Measurements from ENCODE around the gene STK10.

DNA sequence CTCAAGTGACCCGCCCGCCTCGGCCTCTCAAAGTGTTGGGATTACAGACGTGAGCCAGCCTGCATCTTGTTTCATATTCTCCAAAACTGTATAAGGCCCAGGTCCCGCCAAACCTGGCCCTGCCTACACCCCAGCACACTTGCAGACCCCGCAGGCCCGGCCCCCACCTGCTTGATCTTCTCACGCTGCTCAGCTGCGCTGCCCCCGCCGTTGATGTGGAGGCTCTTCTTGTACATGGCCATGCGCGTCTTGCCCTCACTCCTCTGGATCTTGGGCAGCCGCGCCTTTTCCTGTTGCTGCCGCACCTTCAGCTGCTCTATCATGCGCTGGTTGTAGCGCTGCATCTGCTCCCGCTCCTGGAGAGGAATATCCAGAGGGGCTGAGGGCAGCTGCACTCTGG lies 132.6 kb downstream of the STK10 start:
- TF ChIP-seq EZH2 (IDR thresholded peaks at IDR 0.05; ENCODE audit: insufficient read depth, poor library complexity, severe bottlenecking): no peak
- no peak for TF ChIP-seq EZH2phosphoT487 (IDR thresholded peaks at IDR 0.05; ENCODE audit: insufficient read depth, low read depth)
